IMR-90 (cell line): ENCODE data around the gene IL1RAPL1. TPM values are rescaled to one million over a fixed set of nuclear protein-coding genes. Genes with fewer than 3 reads are reported as not detected.

ENCODE experiments used
- ATAC-seq: fragments of 200-7000 bp; cut with Tn5 transposase; 2 replicates; pipeline ENCODE4 v1.9.1; 2020; ENCODE audit warnings: low read depth, mild to moderate bottlenecking, moderate library complexity
- BruUV-seq: library from RNA; stranded (reverse); fragments of 400-500 nt; replicated peaks from 2 replicates; lab custom pipeline; 2021; lab: Mats Ljungman, UMichigan
- CTCF ChIA-PET: fragments of 300-600 bp; formaldehyde crosslinking; extraction: SDS; loops from one replicate; lab custom pipeline; 2021; ENCODE audit warnings: antibody characterized with exemption; lab: Yijun Ruan, JAX
- POLR2A ChIA-PET: fragments of 300-600 bp; sonication (Branson Sonifier 250); formaldehyde crosslinking; loops from one replicate; lab custom pipeline; 2022; ENCODE audit warnings: antibody characterized with exemption; ENCODE audit not compliant: unreplicated experiment; lab: Charles Lee
- DNase-seq: peaks from one replicate; pipeline ENCODE4 v3.0.0; 2013
- H2AFZ ChIP-seq: replicated peaks from 2 replicates; pipeline ENCODE3; 2013; ENCODE audit warnings: low read length, mild to moderate bottlenecking; ENCODE audit not compliant: poor library complexity
- H2AK5ac ChIP-seq: 2 replicates; pipeline ENCODE4 v1.6.1; 2013; ENCODE audit warnings: low read depth, low read length, inconsistent platforms
- H2AK9ac ChIP-seq: replicated peaks from 2 replicates; pipeline ENCODE3; 2013; ENCODE audit warnings: mild to moderate bottlenecking, low read depth, low read length, moderate library complexity; ENCODE audit not compliant: poor library complexity
- H2BK120ac ChIP-seq: 2 replicates; pipeline ENCODE4 v1.6.1; 2013; ENCODE audit warnings: low read depth, low read length, inconsistent platforms
- H2BK15ac ChIP-seq: 3 replicates; pipeline ENCODE4 v1.6.1; 2013; ENCODE audit warnings: low read depth, low read length, inconsistent platforms
- H2BK20ac ChIP-seq: 2 replicates; pipeline ENCODE4 v1.6.1; 2013; ENCODE audit warnings: low read depth, mild to moderate bottlenecking, inconsistent platforms, low read length, moderate library complexity
- H2BK5ac ChIP-seq: 2 replicates; pipeline ENCODE4 v1.6.1; 2013; ENCODE audit warnings: mild to moderate bottlenecking, low read depth, low read length, inconsistent platforms; ENCODE audit not compliant: poor library complexity, severe bottlenecking
- H3K14ac ChIP-seq: replicated peaks from 2 replicates; pipeline ENCODE4 v1.6.1; 2013; ENCODE audit warnings: low read depth, low read length, inconsistent platforms
- H3K18ac ChIP-seq: 2 replicates; pipeline ENCODE4 v1.6.1; 2013; ENCODE audit warnings: low read depth, low read length, control low read depth
- H3K23ac ChIP-seq: 2 replicates; pipeline ENCODE4 v1.6.1; 2013; ENCODE audit warnings: low read depth, low read length, inconsistent platforms
- H3K27ac ChIP-seq: 2 replicates; pipeline ENCODE4 v1.5.1; 2013; ENCODE audit warnings: mild to moderate bottlenecking, control low read depth, low read length; ENCODE audit not compliant: insufficient read depth
- H3K27me3 ChIP-seq: 2 replicates; pipeline ENCODE4 v1.6.1; 2013; ENCODE audit warnings: low read length; ENCODE audit not compliant: control insufficient read depth, insufficient read depth
- H3K36me3 ChIP-seq: 2 replicates; pipeline ENCODE4 v1.6.1; 2013; ENCODE audit warnings: low read length, mixed read lengths; ENCODE audit not compliant: control insufficient read depth, insufficient read depth
- H3K4ac ChIP-seq: 2 replicates; pipeline ENCODE4 v1.6.1; 2013; ENCODE audit warnings: low read depth, low read length, inconsistent platforms
- H3K4me1 ChIP-seq: 2 replicates; pipeline ENCODE4 v1.6.1; 2013; ENCODE audit warnings: low read length, mixed read lengths; ENCODE audit not compliant: control insufficient read depth, insufficient read depth
- H3K4me2 ChIP-seq: 2 replicates; pipeline ENCODE4 v1.6.1; 2013; ENCODE audit warnings: low read depth, mild to moderate bottlenecking, control low read depth, low read length, moderate library complexity
- H3K4me3 ChIP-seq: 2 replicates; pipeline ENCODE4 v1.5.1; 2013; ENCODE audit warnings: low read depth, mild to moderate bottlenecking, control low read depth, low read length, moderate library complexity; ENCODE audit not compliant: insufficient read depth
- H3K56ac ChIP-seq: 2 replicates; pipeline ENCODE4 v1.6.1; 2013; ENCODE audit warnings: low read length, inconsistent platforms; ENCODE audit not compliant: insufficient read depth; ENCODE audit errors: extremely low read depth
- H3K79me1 ChIP-seq, 2 experiments: 2 replicates each; pipeline ENCODE4 v1.6.1; 2013; ENCODE audit warnings: low read length in 2 of 2, inconsistent platforms in 1 of 2, low read depth in 1 of 2
- H3K9ac ChIP-seq: 2 replicates; pipeline ENCODE4 v1.6.1; 2013; ENCODE audit warnings: low read depth, low read length, control low read depth
- H3K9me1 ChIP-seq: 2 replicates; pipeline ENCODE4 v1.6.1; 2013; ENCODE audit warnings: low read length, inconsistent platforms; ENCODE audit not compliant: insufficient read depth
- H3K9me3 ChIP-seq: 2 replicates; pipeline ENCODE4 v1.6.1; 2013; ENCODE audit warnings: low read length; ENCODE audit not compliant: control insufficient read depth, insufficient read depth
- H4K20me1 ChIP-seq: 2 replicates; pipeline ENCODE4 v1.6.1; 2013; ENCODE audit warnings: low read length, inconsistent platforms; ENCODE audit not compliant: insufficient read depth
- H4K5ac ChIP-seq: 2 replicates; pipeline ENCODE4 v1.6.1; 2013; ENCODE audit warnings: mild to moderate bottlenecking, low read depth, low read length, control low read depth
- H4K8ac ChIP-seq, 2 experiments: 2 replicates each; pipeline ENCODE4 v1.6.1; 2013; ENCODE audit warnings: low read depth in 2 of 2, low read length in 2 of 2, control low read depth in 1 of 2, inconsistent platforms in 1 of 2
- H4K91ac ChIP-seq: 2 replicates; pipeline ENCODE4 v1.6.1; 2013; ENCODE audit warnings: low read depth, low read length, inconsistent platforms; ENCODE audit not compliant: insufficient read depth
- BHLHE40 ChIP-seq: fragments of 150-350 bp; IDR thresholded peaks from 2 replicates; pipeline ENCODE4 v1.6.1; 2016; ENCODE audit warnings: mild to moderate bottlenecking, low read depth, low read length
- CEBPB ChIP-seq: IDR thresholded peaks from 2 replicates; pipeline ENCODE4 v1.6.1; 2012; ENCODE audit warnings: low read depth, low read length, improper control_type of control experiment
- CHD1 ChIP-seq: IDR thresholded peaks from 2 replicates; pipeline ENCODE4 v1.6.1; 2012; ENCODE audit warnings: low read depth, low read length, improper control_type of control experiment
- FOS ChIP-seq: fragments of 150-350 bp; IDR thresholded peaks from 2 replicates; pipeline ENCODE4 v1.6.1; 2016; ENCODE audit warnings: low read depth, low read length
- MAFK ChIP-seq: IDR thresholded peaks from 2 replicates; pipeline ENCODE4 v1.6.1; 2012; ENCODE audit warnings: low read depth, low read length, improper control_type of control experiment
- MXI1 ChIP-seq: IDR thresholded peaks from 2 replicates; pipeline ENCODE4 v1.6.1; 2012; ENCODE audit warnings: low read depth, mild to moderate bottlenecking, low read length, moderate library complexity, borderline replicate concordance
- NFE2L2 ChIP-seq: fragments of 150-350 bp; IDR thresholded peaks from 2 replicates; pipeline ENCODE4 v1.6.1; 2016; ENCODE audit warnings: low read depth, mild to moderate bottlenecking, low read length
- RAD21 ChIP-seq: IDR thresholded peaks from 2 replicates; pipeline ENCODE4 v1.6.1; 2012; ENCODE audit warnings: low read length, improper control_type of control experiment
- SMC3 ChIP-seq: fragments of 150-350 bp; IDR thresholded peaks from 2 replicates; pipeline ENCODE4 v1.6.1; 2016; ENCODE audit warnings: low read depth, mild to moderate bottlenecking, antibody characterized with exemption, low read length, moderate library complexity
- WGBS, 2 experiments: methylation state at CpG; one replicate each; pipeline versions ENCODE4 v1.1.5 to v1.1.7; 2013; ENCODE audit warnings: missing lambda C conversion rate in 2 of 2; ENCODE audit not compliant: insufficient read length in 1 of 2; ENCODE audit errors: extremely low coverage in 2 of 2; 5-methylcytosine and 5-hydroxymethylcytosine counted together
- dilution Hi-C: fragments of 300-500 bp; cut with HindIII; formaldehyde crosslinking; loops from one replicate; pipeline ENCODE4 v1.14.3; 2018; ENCODE audit warnings: low sequenced_read_pairs; ENCODE audit not compliant: unreplicated experiment
- in situ Hi-C: fragments of 300-500 bp; cut with MboI; formaldehyde crosslinking; loops from 3 replicates; pipeline ENCODE4 v1.14.3; 2019; ENCODE audit warnings: low sequenced_read_pairs, inconsistent platforms, mixed read lengths
- intact Hi-C: fragments of 100-400 bp; cut with micrococcal nuclease; formaldehyde crosslinking; loops from 2 replicates; pipeline ENCODE4 v1.10.0; 2022
- polyA plus RNA-seq, 3 experiments: library from polyadenylated mRNA; depleted of rRNA; stranded (reverse); fragments of >200 nt; gene quantifications; 2 replicates each; pipeline ENCODE4 v1.2.3, GENCODE V29; 2012; ENCODE audit warnings: low replicate concordance in 1 of 3
- total RNA-seq: library from RNA; depleted of rRNA; stranded (reverse); fragments of >200 nt; gene quantifications from 2 replicates; pipeline ENCODE4 v1.2.3, GENCODE V29; 2012
- TF ChIP-seq, protein P1 (sequence below): conservative IDR thresholded peaks from 2 replicates; pipeline ENCODE4 v1.5.1; 2012; ENCODE audit warnings: mild to moderate bottlenecking, low read depth, low read length, improper control_type of control experiment

Gene IL1RAPL1
- total and polyA plus RNA-seq, 2 of the 4 experiments (the other 2 are of a cell fraction), result 1.5 to 9.0 TPM

DNA sequence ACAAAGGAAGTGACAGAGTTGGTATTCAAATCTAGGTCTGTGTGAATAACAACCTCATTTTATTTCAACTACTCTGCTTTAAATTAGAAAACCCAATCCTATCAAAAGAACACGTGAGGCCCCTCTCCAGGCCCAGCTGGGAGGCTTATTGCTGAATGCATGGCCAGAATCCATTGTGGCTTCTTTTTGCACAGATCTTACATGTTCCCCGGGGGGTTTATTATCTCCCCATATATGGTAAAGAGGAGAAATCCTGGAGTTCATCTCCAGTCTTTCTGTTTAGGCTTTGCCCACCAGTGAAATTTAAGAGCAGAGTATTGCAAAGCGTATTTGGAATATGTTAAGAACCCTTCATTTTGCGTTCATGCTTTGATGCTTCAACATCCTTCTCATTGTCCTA, 655.6 kb downstream of the IL1RAPL1 start:
- H2AK5ac ChIP-seq, result no peak overlapping the region
- no peak overlapping the region for H3K9ac ChIP-seq
- H3K18ac ChIP-seq, result no peak overlapping the region
- no peaks in the 10 kb centered on the region for H3K79me1 ChIP-seq
- POLR2A ChIA-PET, result no interaction called here
- H4K20me1 ChIP-seq, result no peaks in the 10 kb centered on the region
- H3K36me3 ChIP-seq, result no peaks in the 10 kb centered on the region
- in situ Hi-C loops, result no loop called here
- H3K4me3 ChIP-seq, result no peak overlapping the region
- H3K56ac ChIP-seq, result no peak overlapping the region
- no peak overlapping the region for H2AFZ ChIP-seq
- H3K23ac ChIP-seq, result no peak overlapping the region
- H3K4me1 ChIP-seq, result 0 out of 2 replicates have a peak, but pooled peaks cover 2% of the 10 kb centered on the region
- no peak overlapping the region for H3K27ac ChIP-seq
- no peak overlapping the region for H2BK120ac ChIP-seq
- no peak overlapping the region for H3K14ac ChIP-seq
- BruUV-seq, result no TSS peak
- H4K5ac ChIP-seq, result no peak overlapping the region
- H3K4ac ChIP-seq, result no peak overlapping the region
- WGBS, 2 experiments, result 100% methylated on average over 1 of the region's 4 CpGs; no CpG with 5 or more reads in 1 of the 2 experiments
- no peak overlapping the region for H2BK5ac ChIP-seq
- no peak overlapping the region for H4K8ac ChIP-seq
- dilution Hi-C loops, result no loop called here
- H2BK20ac ChIP-seq, result no peak overlapping the region
- DNase-seq, result no peak
- CTCF ChIA-PET, result no interaction called here
- no peak overlapping the region for H2AK9ac ChIP-seq
- TF ChIP-seq CEBPB (no peak), MAFK (no peak), MXI1 (no peak), SMC3 (no peak), RAD21 (no peak), BHLHE40 (no peak), NFE2L2 (no peak), FOS (no peak), CHD1 (no peak)
- TF ChIP-seq, protein P1, sequence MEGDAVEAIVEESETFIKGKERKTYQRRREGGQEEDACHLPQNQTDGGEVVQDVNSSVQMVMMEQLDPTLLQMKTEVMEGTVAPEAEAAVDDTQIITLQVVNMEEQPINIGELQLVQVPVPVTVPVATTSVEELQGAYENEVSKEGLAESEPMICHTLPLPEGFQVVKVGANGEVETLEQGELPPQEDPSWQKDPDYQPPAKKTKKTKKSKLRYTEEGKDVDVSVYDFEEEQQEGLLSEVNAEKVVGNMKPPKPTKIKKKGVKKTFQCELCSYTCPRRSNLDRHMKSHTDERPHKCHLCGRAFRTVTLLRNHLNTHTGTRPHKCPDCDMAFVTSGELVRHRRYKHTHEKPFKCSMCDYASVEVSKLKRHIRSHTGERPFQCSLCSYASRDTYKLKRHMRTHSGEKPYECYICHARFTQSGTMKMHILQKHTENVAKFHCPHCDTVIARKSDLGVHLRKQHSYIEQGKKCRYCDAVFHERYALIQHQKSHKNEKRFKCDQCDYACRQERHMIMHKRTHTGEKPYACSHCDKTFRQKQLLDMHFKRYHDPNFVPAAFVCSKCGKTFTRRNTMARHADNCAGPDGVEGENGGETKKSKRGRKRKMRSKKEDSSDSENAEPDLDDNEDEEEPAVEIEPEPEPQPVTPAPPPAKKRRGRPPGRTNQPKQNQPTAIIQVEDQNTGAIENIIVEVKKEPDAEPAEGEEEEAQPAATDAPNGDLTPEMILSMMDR, result no peak
- no peaks in the 10 kb centered on the region for H3K27me3 ChIP-seq
- no peaks in the 10 kb centered on the region for H3K9me3 ChIP-seq
- H2BK15ac ChIP-seq, result no peak overlapping the region
- no peak overlapping the region for H3K4me2 ChIP-seq
- H3K9me1 ChIP-seq, result no peaks in the 10 kb centered on the region; the same call in 1 of the 2 replicates
- no peak for ATAC-seq
- intact Hi-C loops, result no loop called here
- no peak overlapping the region for H4K91ac ChIP-seq
